K562 (cell line): Measurements from ENCODE around the gene CSE1L. TPM values are rescaled to one million over a fixed set of nuclear protein-coding genes. Genes with fewer than 3 reads are reported as not detected.

Experiments used
- ATAC-seq: fragments of 200-7000 bp; cut with Tn5 transposase; 3 replicates; pipeline ENCODE4 v1.9.1; 2020; ENCODE audit warnings: moderate library complexity
- BruUV-seq: library from RNA; stranded (reverse); fragments of 400-500 nt; replicated peaks from 2 replicates; lab custom pipeline; 2021; lab: Mats Ljungman, UMichigan
- CTCF ChIA-PET: fragments of 300-600 bp; formaldehyde crosslinking; extraction: SDS; loops from one replicate; lab custom pipeline; 2021; ENCODE audit warnings: low intra/inter-chr PET ratio; lab: Yijun Ruan, JAX
- POLR2A ChIA-PET: fragments of 300-600, 350-650 bp; sonication (Branson Sonifier 250); formaldehyde crosslinking; extraction: SDS; loops from one replicate; lab custom pipeline; 2021; ENCODE audit warnings: antibody characterized with exemption, inconsistent platforms; lab: Yijun Ruan, JAX
- DNase-seq, 4 experiments: peaks; one replicate each; pipeline versions ENCODE4 v3.0.0 to v3.0.0-alpha.2; 2011 to 2018; ENCODE audit warnings: low spot score in 3 of 4, mixed read lengths in 3 of 4; ENCODE audit errors: extremely low read depth in 1 of 4
- FAIRE-seq: peaks from 2 replicates; lab custom pipeline; 2011; peaks lifted over from hg19 to GRCh38; lab: Jason Lieb, UNC
- H2AFZ ChIP-seq: 2 replicates; pipeline ENCODE4 v1.6.0; 2011; ENCODE audit warnings: low read depth, low read length, control low read depth, inconsistent platforms
- H3K27ac ChIP-seq: fragments of 200-600 bp; 3 replicates; pipeline ENCODE4 v1.8.0; 2011; ENCODE audit warnings: low read depth, mild to moderate bottlenecking, control low read depth, inconsistent platforms, low read length, moderate library complexity, mixed read lengths; ENCODE audit errors: extremely low read depth
- H3K27me3 ChIP-seq, 2 experiments: fragments of 300-600 bp in 1 of 2; 2 replicates in 1 of 2; 3 replicates in 1 of 2; pipeline versions ENCODE4 v1.6.0 to v1.8.0; 2011; ENCODE audit warnings: inconsistent platforms in 2 of 2, low read length in 2 of 2, mild to moderate bottlenecking in 1 of 2, mixed read lengths in 1 of 2, moderate library complexity in 1 of 2; ENCODE audit not compliant: control insufficient read depth in 2 of 2, insufficient read depth in 2 of 2
- H3K36me3 ChIP-seq: fragments of 300-600 bp; 3 replicates; pipeline ENCODE4 v1.8.0; 2011; ENCODE audit warnings: mild to moderate bottlenecking, low read length, inconsistent platforms; ENCODE audit not compliant: control insufficient read depth, insufficient read depth
- H3K4me1 ChIP-seq, 2 experiments: fragments of 200-600 bp in 1 of 2; replicated peaks in 1 of 2; 2 replicates in 1 of 2; 3 replicates in 1 of 2; pipeline versions ENCODE4 v1.5.1 to v1.8.0; 2011; ENCODE audit warnings: inconsistent platforms in 2 of 2, low read length in 2 of 2, mild to moderate bottlenecking in 1 of 2, mixed read lengths in 1 of 2, moderate library complexity in 1 of 2; ENCODE audit not compliant: control insufficient read depth in 2 of 2, insufficient read depth in 2 of 2
- H3K4me2 ChIP-seq: 2 replicates; pipeline ENCODE4 v1.6.1; 2011; ENCODE audit warnings: low read length, control low read depth, inconsistent platforms, mixed read lengths; ENCODE audit not compliant: insufficient read depth
- H3K4me3 ChIP-seq: fragments of 200-600 bp; sonication (generic), shearing (Covaris generic); 2 replicates; pipeline ENCODE4 v1.5.1; 2016; ENCODE audit warnings: control low read depth, inconsistent platforms
- H3K79me2 ChIP-seq: fragments of 200-600 bp; 3 replicates; pipeline ENCODE4 v1.8.0; 2011; ENCODE audit warnings: low read length, inconsistent platforms; ENCODE audit not compliant: control insufficient read depth, insufficient read depth
- H3K9ac ChIP-seq, 2 experiments: 2 replicates each; pipeline versions ENCODE4 v1.6.0 to v1.6.1; 2011; ENCODE audit warnings: low read depth in 2 of 2, low read length in 2 of 2, control low read depth in 1 of 2, inconsistent platforms in 1 of 2, mild to moderate bottlenecking in 1 of 2, mixed read lengths in 1 of 2; ENCODE audit not compliant: insufficient read depth in 1 of 2
- H3K9me1 ChIP-seq: one replicate; pipeline ENCODE4 v1.6.0; 2011; ENCODE audit warnings: inconsistent platforms, mild to moderate bottlenecking, low read length, moderate library complexity; ENCODE audit not compliant: control insufficient read depth, insufficient read depth
- H3K9me3 ChIP-seq: replicated peaks from 2 replicates; pipeline ENCODE4 v1.5.1; 2011; ENCODE audit warnings: low read depth, low read length, inconsistent platforms; ENCODE audit not compliant: control insufficient read depth, insufficient read depth
- H4K20me1 ChIP-seq: replicated peaks from 2 replicates; pipeline ENCODE4 v1.6.1; 2011; ENCODE audit warnings: low read length, inconsistent platforms, mixed read lengths; ENCODE audit not compliant: control insufficient read depth, insufficient read depth
- ZBTB7A ChIP-seq: IDR thresholded peaks from 2 replicates; pipeline ENCODE4 v1.6.1; 2011; ENCODE audit warnings: low read depth, mild to moderate bottlenecking, low read length, moderate library complexity, borderline replicate concordance; ENCODE audit not compliant: control insufficient read depth
- WGBS: fragments of 100-300 bp; shearing (Covaris generic); methylation state at CpG from one replicate; pipeline ENCODE4 v1.1.6; 2016; ENCODE audit warnings: low coverage, mixed read lengths; ENCODE audit not compliant: insufficient coverage; ENCODE audit errors: missing lambda C conversion rate; 5-methylcytosine and 5-hydroxymethylcytosine counted together
- in situ Hi-C: fragments of 300-500 bp; cut with MboI; formaldehyde crosslinking; loops from 4 replicates; pipeline ENCODE4 v1.15.0; 2018; ENCODE audit warnings: inconsistent platforms, mixed read lengths
- intact Hi-C: fragments of 100-400 bp; cut with micrococcal nuclease; formaldehyde crosslinking; loops from 2 replicates; pipeline ENCODE4 v1.14.2; 2022
- polyA plus RNA-seq, 8 experiments: library from polyadenylated mRNA; depleted of rRNA in 4 of 8; stranded (reverse) in 5 of 8; unstranded in 3 of 8; fragments of >200 nt; fragmentation: Nextera tagmentation in 2 of 8; fragmentation: Illumina TruSeq in 1 of 8; extraction: Ambion mirVana in 2 of 8; extraction: Trizol in 1 of 8; gene quantifications; 2 replicates each; pipeline versions ENCODE4 v1.2.1 to v1.2.3, GENCODE V29; 2011 to 2014; ENCODE audit warnings: inconsistent platforms in 1 of 8, missing spikeins in 1 of 8
- total RNA-seq, 7 experiments: library from RNA; depleted of rRNA in 6 of 7; stranded (reverse); fragments of >200 nt in 6 of 7; fragmentation: Illumina TruSeq in 2 of 7; extraction: Trizol in 2 of 7; gene quantifications; 2 replicates each; pipeline versions ENCODE4 v1.2.1 to v1.2.3, GENCODE V29; 2011 to 2021; ENCODE audit warnings: low replicate concordance in 1 of 7
- TF ChIP-seq, protein P1 (sequence below), 2 experiments: fragments of 450-650 bp; IDR thresholded peaks; 2 replicates each; pipeline ENCODE4 v1.6.1; 2018; ENCODE audit warnings: mild to moderate bottlenecking in 2 of 2, low read depth in 1 of 2; ENCODE audit not compliant: partially characterized antibody in 2 of 2

CSE1L gene
- total and polyA plus RNA-seq, 9 of the 15 experiments (the other 6 are each of a cell fraction or from before 2014, with no cell fraction given) = 138 to 280 (median 209) TPM

- no peak for ATAC-seq
- H3K27me3 ChIP-seq = no peaks in the 10 kb centered on the region
- intact Hi-C loops = no loop called here
- FAIRE-seq = no peak
- no peak overlapping the region for H3K27ac ChIP-seq
- H2AFZ ChIP-seq = no peak overlapping the region
- H3K4me2 ChIP-seq = no peak overlapping the region
- H3K9me1 ChIP-seq = no peaks in the 10 kb centered on the region
- TF ChIP-seq ZBTB7A = no peak
- TF ChIP-seq, protein P1, sequence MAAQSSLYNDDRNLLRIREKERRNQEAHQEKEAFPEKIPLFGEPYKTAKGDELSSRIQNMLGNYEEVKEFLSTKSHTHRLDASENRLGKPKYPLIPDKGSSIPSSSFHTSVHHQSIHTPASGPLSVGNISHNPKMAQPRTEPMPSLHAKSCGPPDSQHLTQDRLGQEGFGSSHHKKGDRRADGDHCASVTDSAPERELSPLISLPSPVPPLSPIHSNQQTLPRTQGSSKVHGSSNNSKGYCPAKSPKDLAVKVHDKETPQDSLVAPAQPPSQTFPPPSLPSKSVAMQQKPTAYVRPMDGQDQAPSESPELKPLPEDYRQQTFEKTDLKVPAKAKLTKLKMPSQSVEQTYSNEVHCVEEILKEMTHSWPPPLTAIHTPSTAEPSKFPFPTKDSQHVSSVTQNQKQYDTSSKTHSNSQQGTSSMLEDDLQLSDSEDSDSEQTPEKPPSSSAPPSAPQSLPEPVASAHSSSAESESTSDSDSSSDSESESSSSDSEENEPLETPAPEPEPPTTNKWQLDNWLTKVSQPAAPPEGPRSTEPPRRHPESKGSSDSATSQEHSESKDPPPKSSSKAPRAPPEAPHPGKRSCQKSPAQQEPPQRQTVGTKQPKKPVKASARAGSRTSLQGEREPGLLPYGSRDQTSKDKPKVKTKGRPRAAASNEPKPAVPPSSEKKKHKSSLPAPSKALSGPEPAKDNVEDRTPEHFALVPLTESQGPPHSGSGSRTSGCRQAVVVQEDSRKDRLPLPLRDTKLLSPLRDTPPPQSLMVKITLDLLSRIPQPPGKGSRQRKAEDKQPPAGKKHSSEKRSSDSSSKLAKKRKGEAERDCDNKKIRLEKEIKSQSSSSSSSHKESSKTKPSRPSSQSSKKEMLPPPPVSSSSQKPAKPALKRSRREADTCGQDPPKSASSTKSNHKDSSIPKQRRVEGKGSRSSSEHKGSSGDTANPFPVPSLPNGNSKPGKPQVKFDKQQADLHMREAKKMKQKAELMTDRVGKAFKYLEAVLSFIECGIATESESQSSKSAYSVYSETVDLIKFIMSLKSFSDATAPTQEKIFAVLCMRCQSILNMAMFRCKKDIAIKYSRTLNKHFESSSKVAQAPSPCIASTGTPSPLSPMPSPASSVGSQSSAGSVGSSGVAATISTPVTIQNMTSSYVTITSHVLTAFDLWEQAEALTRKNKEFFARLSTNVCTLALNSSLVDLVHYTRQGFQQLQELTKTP (IDR thresholded peaks at IDR 0.05; ENCODE audit: low read depth in 1 of 2, partially characterized antibody in 2 of 2) = no peak
- DNase-seq = no peak
- peaks cover 56% of the 10 kb centered on the region for H3K79me2 ChIP-seq
- ChIA-PET POLR2A (interaction anchor here (0.8 kb wide), 1 partner anchor 17 kb away, joined by 3 read pairs; the partner anchor contains the start of gene CSE1L), CTCF (no interaction called here)
- no peaks in the 10 kb centered on the region for H3K4me1 ChIP-seq
- 0 out of 2 replicates have a peak, but pooled peaks cover 5% of the 10 kb centered on the region for H4K20me1 ChIP-seq
- H3K36me3 ChIP-seq = peaks cover 89% of the 10 kb centered on the region
- H3K4me3 ChIP-seq = no peak overlapping the region
- BruUV-seq = no TSS peak
- in situ Hi-C loops = no loop called here
- 87% methylated on average over 3 of the region's 3 CpGs for WGBS
- no peak overlapping the region for H3K9ac ChIP-seq
- no peaks in the 10 kb centered on the region for H3K9me3 ChIP-seq
Measured at GRCh38 chr20:49063279-49063678, 17.2 kb downstream of the CSE1L start.
